HepG2 (cell line): Measurements from ENCODE around the gene NCOA7. TPM values are rescaled to one million over a fixed set of nuclear protein-coding genes. Genes with fewer than 3 reads are reported as not detected.

Experiments used
- ATAC-seq: fragments of 200-7000 bp; cut with Tn5 transposase; 3 replicates; pipeline ENCODE4 v1.9.1; 2020; ENCODE audit warnings: mild to moderate bottlenecking, moderate library complexity
- BruUV-seq: library from RNA; stranded (reverse); fragments of 400-500 nt; replicated peaks from 2 replicates; lab custom pipeline; 2021; lab: Mats Ljungman, UMichigan
- CTCF ChIA-PET: fragments of 300-600 bp; formaldehyde crosslinking; extraction: SDS; loops from one replicate; lab custom pipeline; 2021; ENCODE audit warnings: low total read pairs, inconsistent platforms, low intra/inter-chr PET ratio; lab: Yijun Ruan, JAX
- POLR2A ChIA-PET: fragments of 350-600 bp; sonication (Branson Sonifier 250); formaldehyde crosslinking; loops from one replicate; lab custom pipeline; 2020; ENCODE audit warnings: antibody characterized with exemption, inconsistent platforms; lab: Yijun Ruan, JAX
- DNase-seq: peaks from one replicate; pipeline ENCODE4 v3.0.0-alpha.2; 2015; ENCODE audit warnings: low spot score
- FAIRE-seq: peaks from 3 replicates; lab custom pipeline; 2011; peaks lifted over from hg19 to GRCh38; lab: Jason Lieb, UNC
- H2AFZ ChIP-seq: one replicate; pipeline ENCODE4 v1.6.1; 2011; ENCODE audit warnings: low read length, inconsistent platforms
- H3K27ac ChIP-seq: fragments of 300-600 bp; 3 replicates; pipeline ENCODE4 v1.8.0; 2011; ENCODE audit warnings: mixed run types, mild to moderate bottlenecking, mixed read lengths, low read length, inconsistent platforms; ENCODE audit not compliant: insufficient read depth; ENCODE audit errors: extremely low read length
- H3K27me3 ChIP-seq, 2 experiments: fragments of 200-600 bp in 1 of 2; 2 replicates in 1 of 2; 3 replicates in 1 of 2; pipeline versions ENCODE4 v1.6.0 to v1.8.0; 2011; ENCODE audit warnings: low read length in 2 of 2, mild to moderate bottlenecking in 2 of 2, moderate library complexity in 2 of 2, inconsistent platforms in 1 of 2; ENCODE audit not compliant: insufficient read depth in 2 of 2, control insufficient read depth in 1 of 2
- H3K36me3 ChIP-seq, 2 experiments: fragments of 200-600 bp in 1 of 2; replicated peaks in 1 of 2; 2 replicates in 1 of 2; 3 replicates in 1 of 2; pipeline versions ENCODE4 v1.5.1 to v1.8.0; 2011; ENCODE audit warnings: low read length in 2 of 2, inconsistent platforms in 1 of 2; ENCODE audit not compliant: insufficient read depth in 2 of 2, control insufficient read depth in 1 of 2
- H3K4me1 ChIP-seq: 2 replicates; pipeline ENCODE4 v1.5.1; 2012; ENCODE audit warnings: low read length, inconsistent platforms; ENCODE audit not compliant: insufficient read depth
- H3K4me2 ChIP-seq: 2 replicates; pipeline ENCODE4 v1.6.0; 2011; ENCODE audit warnings: low read depth, low read length, inconsistent platforms
- H3K4me3 ChIP-seq, 3 experiments: fragments of 200-600 bp in 1 of 3; sonication (generic), shearing (Covaris generic) in 1 of 3; replicated peaks in 1 of 3; 2 replicates each; pipeline ENCODE4 v1.5.1; 2011 to 2016; ENCODE audit warnings: low read length in 3 of 3, inconsistent platforms in 2 of 3, low read depth in 2 of 3, mild to moderate bottlenecking in 2 of 3, control low read depth in 1 of 3, mixed read lengths in 1 of 3; ENCODE audit not compliant: insufficient read depth in 1 of 3
- H3K79me2 ChIP-seq: one replicate; pipeline ENCODE4 v1.6.1; 2011; ENCODE audit warnings: low read length, inconsistent platforms; ENCODE audit not compliant: insufficient read depth
- H3K9ac ChIP-seq: 2 replicates; pipeline ENCODE4 v1.6.0; 2011; ENCODE audit warnings: mild to moderate bottlenecking, low read depth, low read length, inconsistent platforms; ENCODE audit not compliant: insufficient read depth
- H3K9me3 ChIP-seq: 2 replicates; pipeline ENCODE4 v1.5.1; 2012; ENCODE audit warnings: mild to moderate bottlenecking, low read length
- H4K20me1 ChIP-seq: 2 replicates; pipeline ENCODE4 v1.6.0; 2011; ENCODE audit warnings: inconsistent platforms, mild to moderate bottlenecking, low read length, moderate library complexity; ENCODE audit not compliant: insufficient read depth
- CBX2 ChIP-seq, 2 experiments: fragments of 200-600 bp in 1 of 2; sonication (generic); formaldehyde crosslinking in 1 of 2; IDR thresholded peaks; 2 replicates each; pipeline versions ENCODE4 v1.7.0 to v1.8.1; 2018 to 2022; ENCODE audit warnings: low read depth in 2 of 2, low read length in 1 of 2, mild to moderate bottlenecking in 1 of 2, missing genetic modification reagents in 1 of 2
- ISX ChIP-seq: sonication (generic); formaldehyde crosslinking; conservative IDR thresholded peaks from 2 replicates; pipeline ENCODE4 v1.5.0; 2020; ENCODE audit warnings: missing genetic modification reagents
- NFRKB ChIP-seq: fragments of 450-650 bp; IDR thresholded peaks from 2 replicates; pipeline ENCODE4 v1.6.1; 2017
- NR3C1 ChIP-seq: sonication (generic); formaldehyde crosslinking; IDR thresholded peaks from 2 replicates; pipeline ENCODE4 v1.4.0; 2020; ENCODE audit warnings: missing genetic modification reagents
- SRSF1 ChIP-seq: fragments of 200-400 bp; formaldehyde crosslinking; optimal IDR thresholded peaks from 2 replicates; pipeline ENCODE3; 2017; ENCODE audit warnings: mild to moderate bottlenecking, low read depth, low read length, moderate library complexity
- ZBTB1 ChIP-seq: sonication (generic); formaldehyde crosslinking; IDR thresholded peaks from 2 replicates; pipeline ENCODE4 v1.4.0; 2020; ENCODE audit warnings: missing genetic modification reagents, borderline replicate concordance
- ZBTB42 ChIP-seq: sonication (generic); formaldehyde crosslinking; IDR thresholded peaks from 2 replicates; pipeline ENCODE4 v1.5.0; 2020; ENCODE audit warnings: mild to moderate bottlenecking, missing genetic modification reagents
- ZBTB7A ChIP-seq: sonication (generic); formaldehyde crosslinking; IDR thresholded peaks from 2 replicates; pipeline ENCODE4 v1.8.0; 2022; ENCODE audit warnings: mild to moderate bottlenecking, missing genetic modification reagents
- ZMAT3 ChIP-seq: sonication (generic); formaldehyde crosslinking; conservative IDR thresholded peaks from 2 replicates; pipeline ENCODE4 v1.7.0; 2021; ENCODE audit warnings: missing genetic modification reagents
- ZNF547 ChIP-seq: sonication (generic); formaldehyde crosslinking; IDR thresholded peaks from 2 replicates; pipeline ENCODE4 v1.5.1; 2020; ENCODE audit warnings: mild to moderate bottlenecking, missing genetic modification reagents
- ZNF597 ChIP-seq: sonication (generic); formaldehyde crosslinking; IDR thresholded peaks from 2 replicates; pipeline ENCODE4 v1.5.0; 2020; ENCODE audit warnings: missing genetic modification reagents
- ZNF746 ChIP-seq: sonication (generic); formaldehyde crosslinking; IDR thresholded peaks from 2 replicates; pipeline ENCODE4 v1.8.0; 2022; ENCODE audit warnings: mild to moderate bottlenecking, missing genetic modification reagents
- in situ Hi-C: cut with HindIII; loops from 2 replicates; pipeline ENCODE4 v1.10.0; 2017; ENCODE audit warnings: low pct_unique_long_range_greater_than_20kb; ENCODE audit not compliant: extremely low pct_ligation_motif_present
- intact Hi-C: fragments of 100-400 bp; cut with micrococcal nuclease; formaldehyde crosslinking; loops from one replicate; pipeline ENCODE4 v1.10.0; 2022; ENCODE audit not compliant: unreplicated experiment
- polyA plus RNA-seq, 8 experiments: library from polyadenylated mRNA; depleted of rRNA in 3 of 8; stranded (reverse) in 7 of 8; unstranded in 1 of 8; fragments of >200 nt; fragmentation: Illumina TruSeq in 4 of 8; extraction: Trizol in 4 of 8; gene quantifications; 2 replicates each; pipeline versions ENCODE4 v1.2.1 to v1.2.3, GENCODE V29; 2011 to 2016; ENCODE audit warnings: low read depth in 4 of 8, missing spikeins in 1 of 8, mixed read lengths in 1 of 8; ENCODE audit not compliant: insufficient read depth in 1 of 8
- total RNA-seq, 5 experiments: library from RNA; depleted of rRNA; stranded (reverse); fragments of >200 nt; fragmentation: Illumina TruSeq; extraction: Trizol; gene quantifications; 2 replicates each; pipeline ENCODE4 v1.2.3, GENCODE V29; 2016; ENCODE audit warnings: low read depth in 1 of 5
- TF ChIP-seq, protein P1 (sequence below): sonication (generic); formaldehyde crosslinking; IDR thresholded peaks from 2 replicates; pipeline ENCODE4 v1.8.1; 2022; ENCODE audit warnings: low read depth, mild to moderate bottlenecking, missing genetic modification reagents
- TF ChIP-seq, protein P2 (sequence below): sonication (generic); formaldehyde crosslinking; IDR thresholded peaks from 2 replicates; pipeline ENCODE4 v1.4.0; 2020; ENCODE audit warnings: low read depth, mild to moderate bottlenecking, missing genetic modification reagents
- TF ChIP-seq, protein P3 (sequence below): fragments of 450-650 bp; IDR thresholded peaks from 2 replicates; pipeline ENCODE4 v1.6.1; 2016

NCOA7 gene
- total and polyA plus RNA-seq, 2 of the 13 experiments (the other 11 are each of a cell fraction or from before 2014, with no cell fraction given) = 13.6 to 20.8 TPM

- no peak for TF ChIP-seq ZBTB42 (CRISPR knock-in tag)
Measured at GRCh38 chr6:125886914-125887313, 96.2 kb downstream of the NCOA7 start (continued).

DNA sequence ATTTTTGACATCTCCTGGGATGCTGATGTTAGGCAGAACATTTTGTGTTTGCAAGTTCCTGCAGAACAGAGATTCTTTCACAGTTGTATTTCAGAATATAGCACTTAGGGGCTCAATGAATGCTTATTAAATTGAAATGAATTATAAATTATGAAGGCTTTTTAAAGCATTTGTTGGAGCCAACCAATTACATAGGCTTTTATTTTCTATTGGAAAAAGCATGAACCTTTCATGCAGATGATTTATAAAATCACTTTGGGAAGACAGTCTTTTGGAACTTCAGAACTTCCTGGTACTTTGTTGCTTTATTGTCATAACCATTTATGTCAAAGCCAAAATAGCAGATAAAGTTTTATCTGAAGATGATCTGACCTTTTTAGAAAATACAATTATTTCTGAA, 96.6 kb downstream of the NCOA7 start:
- H4K20me1 ChIP-seq = no peaks in the 10 kb centered on the region
- TF ChIP-seq ZMAT3 (no peak), ZBTB7A (CRISPR knock-in tag) (no peak), ZNF746 (CRISPR knock-in tag) (no peak), SRSF1 (no peak), ZNF597 (CRISPR knock-in tag) (no peak), ISX (no peak), ZBTB1 (no peak), ZNF547 (CRISPR knock-in tag) (no peak), CBX2 (IDR thresholded peaks at IDR 0.05; ENCODE audit: low read depth, low read length) (no peak), CBX2 (CRISPR knock-in tag; IDR thresholded peaks at IDR 0.05; ENCODE audit: low read depth) (no peak), NFRKB (no peak), NR3C1 (no peak)
- TF ChIP-seq, protein P1, sequence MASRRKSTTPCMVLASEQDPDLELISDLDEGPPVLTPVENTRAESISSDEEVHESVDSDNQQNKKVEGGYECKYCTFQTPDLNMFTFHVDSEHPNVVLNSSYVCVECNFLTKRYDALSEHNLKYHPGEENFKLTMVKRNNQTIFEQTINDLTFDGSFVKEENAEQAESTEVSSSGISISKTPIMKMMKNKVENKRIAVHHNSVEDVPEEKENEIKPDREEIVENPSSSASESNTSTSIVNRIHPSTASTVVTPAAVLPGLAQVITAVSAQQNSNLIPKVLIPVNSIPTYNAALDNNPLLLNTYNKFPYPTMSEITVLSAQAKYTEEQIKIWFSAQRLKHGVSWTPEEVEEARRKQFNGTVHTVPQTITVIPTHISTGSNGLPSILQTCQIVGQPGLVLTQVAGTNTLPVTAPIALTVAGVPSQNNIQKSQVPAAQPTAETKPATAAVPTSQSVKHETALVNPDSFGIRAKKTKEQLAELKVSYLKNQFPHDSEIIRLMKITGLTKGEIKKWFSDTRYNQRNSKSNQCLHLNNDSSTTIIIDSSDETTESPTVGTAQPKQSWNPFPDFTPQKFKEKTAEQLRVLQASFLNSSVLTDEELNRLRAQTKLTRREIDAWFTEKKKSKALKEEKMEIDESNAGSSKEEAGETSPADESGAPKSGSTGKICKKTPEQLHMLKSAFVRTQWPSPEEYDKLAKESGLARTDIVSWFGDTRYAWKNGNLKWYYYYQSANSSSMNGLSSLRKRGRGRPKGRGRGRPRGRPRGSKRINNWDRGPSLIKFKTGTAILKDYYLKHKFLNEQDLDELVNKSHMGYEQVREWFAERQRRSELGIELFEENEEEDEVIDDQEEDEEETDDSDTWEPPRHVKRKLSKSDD = no peak
- TF ChIP-seq, protein P2, sequence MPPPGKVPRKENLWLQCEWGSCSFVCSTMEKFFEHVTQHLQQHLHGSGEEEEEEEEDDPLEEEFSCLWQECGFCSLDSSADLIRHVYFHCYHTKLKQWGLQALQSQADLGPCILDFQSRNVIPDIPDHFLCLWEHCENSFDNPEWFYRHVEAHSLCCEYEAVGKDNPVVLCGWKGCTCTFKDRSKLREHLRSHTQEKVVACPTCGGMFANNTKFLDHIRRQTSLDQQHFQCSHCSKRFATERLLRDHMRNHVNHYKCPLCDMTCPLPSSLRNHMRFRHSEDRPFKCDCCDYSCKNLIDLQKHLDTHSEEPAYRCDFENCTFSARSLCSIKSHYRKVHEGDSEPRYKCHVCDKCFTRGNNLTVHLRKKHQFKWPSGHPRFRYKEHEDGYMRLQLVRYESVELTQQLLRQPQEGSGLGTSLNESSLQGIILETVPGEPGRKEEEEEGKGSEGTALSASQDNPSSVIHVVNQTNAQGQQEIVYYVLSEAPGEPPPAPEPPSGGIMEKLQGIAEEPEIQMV (CRISPR knock-in tag) = no peak
- TF ChIP-seq, protein P3, sequence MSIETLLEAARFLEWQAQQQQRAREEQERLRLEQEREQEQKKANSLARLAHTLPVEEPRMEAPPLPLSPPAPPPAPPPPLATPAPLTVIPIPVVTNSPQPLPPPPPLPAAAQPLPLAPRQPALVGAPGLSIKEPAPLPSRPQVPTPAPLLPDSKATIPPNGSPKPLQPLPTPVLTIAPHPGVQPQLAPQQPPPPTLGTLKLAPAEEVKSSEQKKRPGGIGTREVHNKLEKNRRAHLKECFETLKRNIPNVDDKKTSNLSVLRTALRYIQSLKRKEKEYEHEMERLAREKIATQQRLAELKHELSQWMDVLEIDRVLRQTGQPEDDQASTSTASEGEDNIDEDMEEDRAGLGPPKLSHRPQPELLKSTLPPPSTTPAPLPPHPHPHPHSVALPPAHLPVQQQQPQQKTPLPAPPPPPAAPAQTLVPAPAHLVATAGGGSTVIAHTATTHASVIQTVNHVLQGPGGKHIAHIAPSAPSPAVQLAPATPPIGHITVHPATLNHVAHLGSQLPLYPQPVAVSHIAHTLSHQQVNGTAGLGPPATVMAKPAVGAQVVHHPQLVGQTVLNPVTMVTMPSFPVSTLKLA = no peak

More for the DNA sequence above, 96.6 kb downstream of the NCOA7 start:
- BruUV-seq = no TSS peak
- H3K4me1 ChIP-seq = no peaks in the 10 kb centered on the region
- no peaks in the 10 kb centered on the region for H3K79me2 ChIP-seq
- peaks cover 3 to 31% of the 10 kb centered on the region in 2 experiments; a peak in 4 of 5 replicates for H3K36me3 ChIP-seq
- DNase-seq (no peak), ATAC-seq (no peak), FAIRE-seq (no peak)
- H3K27ac ChIP-seq = no peak overlapping the region
- H3K9ac ChIP-seq = no peak overlapping the region
- H2AFZ ChIP-seq = no peak overlapping the region
- H3K9me3 ChIP-seq = no peaks in the 10 kb centered on the region
- no peak overlapping the region for H3K4me2 ChIP-seq
- in situ Hi-C loops = no loop called here
- ChIA-PET POLR2A (no interaction called here), CTCF (interaction anchor here (2.8 kb wide), 1 partner anchor 66 kb away, joined by 18 read pairs; no protein-coding TSS in a partner anchor)
- intact Hi-C loops = loop anchor here (5.0 kb wide), 1 partner anchor 95 kb away; the partner anchor contains the start of gene NCOA7
- no peak overlapping the region for H3K4me3 ChIP-seq
- no peaks in the 10 kb centered on the region for H3K27me3 ChIP-seq
